ENCODE results near the gene TBX15.

The TBX15 gene

GRCh38 chr1:118902711-118903191, 85.4 kb downstream of the TBX15 start:
- no peak for TF ChIP-seq CTCF (IDR thresholded peaks at IDR 0.05; ENCODE audit: low read depth, low read length, missing control alignments)
- H3K4me3 ChIP-seq (ENCODE audit: low read depth, low read length), result no peak overlapping the region
- DNase-seq (ENCODE audit: low read depth), result no peak

GRCh38 chr1:118902299-118902698, 85.8 kb downstream of the TBX15 start:
- no peak for TF ChIP-seq CTCF (IDR thresholded peaks at IDR 0.05; ENCODE audit: low read depth, low read length, missing control alignments)
- H3K4me3 ChIP-seq (ENCODE audit: low read depth, low read length), result no peak overlapping the region
- no peak for DNase-seq (ENCODE audit: low read depth)

- TF ChIP-seq CTCF (IDR thresholded peaks at IDR 0.05; ENCODE audit: low read depth, low read length, missing control alignments), result no peak
- DNase-seq (ENCODE audit: low read depth), result no peak
- no peak overlapping the region for H3K4me3 ChIP-seq (ENCODE audit: low read depth, low read length)
These were observed 87.3 kb downstream of the TBX15 start for GRCh38 chr1:118900643-118901440.

- no peak overlapping the region for H3K4me3 ChIP-seq (ENCODE audit: low read depth, low read length)
- TF ChIP-seq CTCF (IDR thresholded peaks at IDR 0.05; ENCODE audit: low read depth, low read length, missing control alignments), result no peak
- DNase-seq (ENCODE audit: low read depth), result no peak
These were observed 88.8 kb downstream of the TBX15 start for GRCh38 chr1:118899340-118899739.

- H3K4me3 ChIP-seq (ENCODE audit: low read depth, low read length), result no peak overlapping the region
- TF ChIP-seq CTCF (IDR thresholded peaks at IDR 0.05; ENCODE audit: low read depth, low read length, missing control alignments), result no peak
- no peak for DNase-seq (ENCODE audit: low read depth)
These were observed 89.4 kb downstream of the TBX15 start for GRCh38 chr1:118898712-118899111.

- DNase-seq (ENCODE audit: low read depth), result no peak
These were observed 91.7 kb downstream of the TBX15 start for GRCh38 chr1:118896416-118896815.

More at GRCh38 chr1:118896416-118896815, 91.7 kb downstream of the TBX15 start:
- TF ChIP-seq CTCF (IDR thresholded peaks at IDR 0.05; ENCODE audit: low read depth, low read length, missing control alignments), result no peak
- no peak overlapping the region for H3K4me3 ChIP-seq (ENCODE audit: low read depth, low read length)
